ENCODE results near the gene AMOTL2. TPM values are rescaled to one million over a fixed set of nuclear protein-coding genes. Genes with fewer than 3 reads are reported as not detected.

Gene AMOTL2
- total and polyA plus RNA-seq, 9 of the 15 experiments (the other 6 are each of a cell fraction or from before 2014, with no cell fraction given) = 0.12 to 0.31 TPM; not detected in 7

- in situ Hi-C loops (cut with MboI) = no loop called here
- Histone ChIP-seq H3K9ac (ENCODE audit: insufficient read depth in 1 of 2, low read depth in 2 of 2, low read length in 2 of 2) (no peak overlapping the region), H3K9me1 (ENCODE audit: control insufficient read depth, insufficient read depth, low read length) (no peaks in the 10 kb centered on the region), H2AFZ (ENCODE audit: low read depth, low read length) (no peak overlapping the region), H3K4me3 (no peak overlapping the region), H3K36me3 (ENCODE audit: control insufficient read depth, insufficient read depth, low read length) (no peaks in the 10 kb centered on the region), H3K79me2 (ENCODE audit: control insufficient read depth, insufficient read depth, low read length) (no peaks in the 10 kb centered on the region), H3K27me3 (ENCODE audit: control insufficient read depth in 2 of 2, insufficient read depth in 2 of 2, low read length in 2 of 2) (peaks cover 0 to 52% of the 10 kb centered on the region in 2 experiments; a peak in 2 of 5 replicates), H3K9me3 (replicated peaks; ENCODE audit: control insufficient read depth, insufficient read depth, low read depth, low read length) (no peaks in the 10 kb centered on the region), H3K27ac (ENCODE audit: extremely low read depth, low read depth, low read length) (no peak overlapping the region), H3K4me1 (replicated peaks in 1 of 2; ENCODE audit: control insufficient read depth in 2 of 2, insufficient read depth in 2 of 2, low read length in 2 of 2) (peaks cover 0 to 9% of the 10 kb centered on the region in 2 experiments; a peak in 2 of 5 replicates), H3K4me2 (ENCODE audit: insufficient read depth, low read length) (no peak overlapping the region), H4K20me1 (replicated peaks; ENCODE audit: control insufficient read depth, insufficient read depth, low read length) (no peaks in the 10 kb centered on the region; the same call in none of the 2 replicates)
- no peak for TF ChIP-seq PTRF (tag; IDR thresholded peaks at IDR 0.05)
- TF ChIP-seq RERE (CRISPR knock-in tag; IDR thresholded peaks at IDR 0.05; ENCODE audit: borderline replicate concordance) = no peak
- no peak for TF ChIP-seq ZNF354B (CRISPR knock-in tag; IDR thresholded peaks at IDR 0.05)
- no peak for TF ChIP-seq KLF16 (IDR thresholded peaks at IDR 0.05)
- TF ChIP-seq ZNF408 (CRISPR knock-in tag; IDR thresholded peaks at IDR 0.05; ENCODE audit: low read depth) = no peak
- TF ChIP-seq SIRT6 (IDR thresholded peaks at IDR 0.05; ENCODE audit: low read depth, low read length) = no peak
- TF ChIP-seq, protein P1, sequence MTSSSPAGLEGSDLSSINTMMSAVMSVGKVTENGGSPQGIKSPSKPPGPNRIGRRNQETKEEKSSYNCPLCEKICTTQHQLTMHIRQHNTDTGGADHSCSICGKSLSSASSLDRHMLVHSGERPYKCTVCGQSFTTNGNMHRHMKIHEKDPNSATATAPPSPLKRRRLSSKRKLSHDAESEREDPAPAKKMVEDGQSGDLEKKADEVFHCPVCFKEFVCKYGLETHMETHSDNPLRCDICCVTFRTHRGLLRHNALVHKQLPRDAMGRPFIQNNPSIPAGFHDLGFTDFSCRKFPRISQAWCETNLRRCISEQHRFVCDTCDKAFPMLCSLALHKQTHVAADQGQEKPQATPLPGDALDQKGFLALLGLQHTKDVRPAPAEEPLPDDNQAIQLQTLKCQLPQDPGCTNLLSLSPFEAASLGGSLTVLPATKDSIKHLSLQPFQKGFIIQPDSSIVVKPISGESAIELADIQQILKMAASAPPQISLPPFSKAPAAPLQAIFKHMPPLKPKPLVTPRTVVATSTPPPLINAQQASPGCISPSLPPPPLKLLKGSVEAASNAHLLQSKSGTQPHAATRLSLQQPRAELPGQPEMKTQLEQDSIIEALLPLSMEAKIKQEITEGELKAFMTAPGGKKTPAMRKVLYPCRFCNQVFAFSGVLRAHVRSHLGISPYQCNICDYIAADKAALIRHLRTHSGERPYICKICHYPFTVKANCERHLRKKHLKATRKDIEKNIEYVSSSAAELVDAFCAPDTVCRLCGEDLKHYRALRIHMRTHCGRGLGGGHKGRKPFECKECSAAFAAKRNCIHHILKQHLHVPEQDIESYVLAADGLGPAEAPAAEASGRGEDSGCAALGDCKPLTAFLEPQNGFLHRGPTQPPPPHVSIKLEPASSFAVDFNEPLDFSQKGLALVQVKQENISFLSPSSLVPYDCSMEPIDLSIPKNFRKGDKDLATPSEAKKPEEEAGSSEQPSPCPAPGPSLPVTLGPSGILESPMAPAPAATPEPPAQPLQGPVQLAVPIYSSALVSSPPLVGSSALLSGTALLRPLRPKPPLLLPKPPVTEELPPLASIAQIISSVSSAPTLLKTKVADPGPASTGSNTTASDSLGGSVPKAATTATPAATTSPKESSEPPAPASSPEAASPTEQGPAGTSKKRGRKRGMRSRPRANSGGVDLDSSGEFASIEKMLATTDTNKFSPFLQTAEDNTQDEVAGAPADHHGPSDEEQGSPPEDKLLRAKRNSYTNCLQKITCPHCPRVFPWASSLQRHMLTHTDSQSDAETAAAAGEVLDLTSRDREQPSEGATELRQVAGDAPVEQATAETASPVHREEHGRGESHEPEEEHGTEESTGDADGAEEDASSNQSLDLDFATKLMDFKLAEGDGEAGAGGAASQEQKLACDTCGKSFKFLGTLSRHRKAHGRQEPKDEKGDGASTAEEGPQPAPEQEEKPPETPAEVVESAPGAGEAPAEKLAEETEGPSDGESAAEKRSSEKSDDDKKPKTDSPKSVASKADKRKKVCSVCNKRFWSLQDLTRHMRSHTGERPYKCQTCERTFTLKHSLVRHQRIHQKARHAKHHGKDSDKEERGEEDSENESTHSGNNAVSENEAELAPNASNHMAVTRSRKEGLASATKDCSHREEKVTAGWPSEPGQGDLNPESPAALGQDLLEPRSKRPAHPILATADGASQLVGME (CRISPR knock-in tag; IDR thresholded peaks at IDR 0.05) = no peak
- TF ChIP-seq ZNF263 (CRISPR knock-in tag; IDR thresholded peaks at IDR 0.05; ENCODE audit: borderline replicate concordance) = no peak
- no peak for TF ChIP-seq NFE2 (IDR thresholded peaks at IDR 0.05; ENCODE audit: low read depth)
- TF ChIP-seq FUS (optimal IDR thresholded peaks at IDR 0.05; ENCODE audit: low read depth, low read length) = no peak
- intact Hi-C loops (cut with micrococcal nuclease) = no loop called here
- FAIRE-seq (no peak), DNase-seq (ENCODE audit: extremely low read depth in 1 of 4, low spot score in 3 of 4) (no peak), ATAC-seq (no peak)
- ChIA-PET POLR2A (no interaction called here), CTCF (ENCODE audit: low intra/inter-chr PET ratio) (no interaction called here)
- 5% methylated on average over 16 of the region's 34 CpGs for WGBS (ENCODE audit: insufficient coverage, low coverage, missing lambda C conversion rate)
- BruUV-seq (replicated peaks) = no TSS peak
Measured at GRCh38 chr3:134370611-134371531, 3.4 kb downstream of the AMOTL2 start.

All from K562 (cell line).